ENCODE results near the gene GPR17. TPM values are rescaled to one million over a fixed set of nuclear protein-coding genes. Genes with fewer than 3 reads are reported as not detected.

Gene GPR17
- total RNA-seq, 1 experiment from 2014 or later: 1.0 TPM

GRCh38 chr2:127655209-127656073, 9.5 kb downstream of the GPR17 start:
- Histone ChIP-seq H2AFZ (ENCODE audit: low read length) (no peak overlapping the region), H4K20me1 (ENCODE audit: low read length) (no peaks in the 10 kb centered on the region), H3K9ac (ENCODE audit: low read length) (no peak overlapping the region), H3K27ac (ENCODE audit: low read length) (no peak overlapping the region), H3K9me2 (replicated peaks; ENCODE audit: low read length) (no peaks in the 10 kb centered on the region), H3K4me1 (ENCODE audit: insufficient read depth, low read length) (no peaks in the 10 kb centered on the region), H3K27me3 (ENCODE audit: low read length) (no peaks in the 10 kb centered on the region), H3K4me2 (ENCODE audit: low read length) (no peak overlapping the region), H3K79me2 (ENCODE audit: low read length) (no peaks in the 10 kb centered on the region), H3F3A (ENCODE audit: low read length, unreplicated experiment) (no peaks in the 10 kb centered on the region), H3K36me3 (ENCODE audit: low read depth, low read length) (no peaks in the 10 kb centered on the region), H3K4me3 (ENCODE audit: low read length) (no peak overlapping the region), H3K9me3 (ENCODE audit: low read length) (no peaks in the 10 kb centered on the region)
- BruUV-seq (replicated peaks): no TSS peak
- CTCF ChIA-PET: interaction anchor here (0.6 kb wide), 1 partner anchor 64 kb away, joined by 4 read pairs; no protein-coding TSS in a partner anchor
- intact Hi-C loops (cut with micrococcal nuclease): no loop called here
- no peak for ATAC-seq
- TF ChIP-seq CTCF (conservative IDR thresholded peaks at IDR 0.05; ENCODE audit: low read depth, low read length) (no peak), EZH2 (IDR thresholded peaks at IDR 0.05; ENCODE audit: low read length, unreplicated experiment) (no peak), EZH2phosphoT487 (IDR thresholded peaks at IDR 0.05; ENCODE audit: borderline replicate concordance, low read length) (no peak)
- POLR2A ChIA-PET (ENCODE audit: unreplicated experiment): no interaction called here
- no peak for DNase-seq

DNA sequence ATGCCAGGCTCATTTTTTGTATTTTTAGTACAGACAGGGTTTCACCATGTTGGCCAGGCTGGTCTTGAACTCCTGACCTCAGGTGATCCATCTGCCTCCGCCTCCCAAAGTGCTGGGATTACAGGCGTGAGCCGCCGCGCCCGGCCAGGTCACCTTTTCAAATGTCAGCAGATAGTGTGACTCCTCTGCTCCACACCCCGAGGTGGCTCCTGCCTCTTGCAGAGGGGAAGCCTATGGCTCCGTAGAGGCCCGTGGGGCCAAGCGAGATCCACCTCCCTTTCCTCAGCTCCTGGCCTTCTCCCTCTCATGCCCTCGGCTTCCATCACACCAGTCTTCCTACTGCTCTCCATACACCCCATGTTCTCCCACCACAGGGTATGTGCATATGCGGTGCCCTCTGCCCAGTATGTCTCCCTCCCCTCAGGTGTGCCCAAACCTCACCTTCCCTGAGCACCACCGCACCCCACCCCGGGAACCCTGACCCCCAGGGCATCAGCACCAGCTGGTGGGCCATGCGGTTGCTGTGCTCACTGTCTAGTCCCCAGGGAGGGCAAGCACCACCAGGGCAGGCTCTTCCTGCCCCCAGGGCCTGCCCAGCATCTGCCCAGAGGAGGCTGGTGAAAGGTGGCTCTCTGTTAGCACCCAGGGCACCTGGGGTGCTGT, 10.7 kb downstream of the GPR17 start:
- intact Hi-C loops (cut with micrococcal nuclease): no loop called here
- Histone ChIP-seq H3K36me3 (ENCODE audit: low read depth, low read length) (no peaks in the 10 kb centered on the region), H3K9me2 (replicated peaks; ENCODE audit: low read length) (no peaks in the 10 kb centered on the region), H3F3A (ENCODE audit: low read length, unreplicated experiment) (no peaks in the 10 kb centered on the region), H3K79me2 (ENCODE audit: low read length) (no peaks in the 10 kb centered on the region), H3K27me3 (ENCODE audit: low read length) (no peaks in the 10 kb centered on the region), H3K9me3 (ENCODE audit: low read length) (no peaks in the 10 kb centered on the region), H4K20me1 (ENCODE audit: low read length) (no peaks in the 10 kb centered on the region), H2AFZ (ENCODE audit: low read length) (no peak overlapping the region), H3K4me2 (ENCODE audit: low read length) (no peak overlapping the region), H3K27ac (ENCODE audit: low read length) (no peak overlapping the region), H3K4me1 (ENCODE audit: insufficient read depth, low read length) (no peaks in the 10 kb centered on the region), H3K4me3 (ENCODE audit: low read length) (no peak overlapping the region), H3K9ac (ENCODE audit: low read length) (no peak overlapping the region)
- ChIA-PET CTCF (no interaction called here), POLR2A (ENCODE audit: unreplicated experiment) (no interaction called here)
- DNase-seq (no peak), ATAC-seq (no peak)
- no peak for TF ChIP-seq EZH2 (IDR thresholded peaks at IDR 0.05; ENCODE audit: low read length, unreplicated experiment)
- no peak for TF ChIP-seq EZH2phosphoT487 (IDR thresholded peaks at IDR 0.05; ENCODE audit: borderline replicate concordance, low read length)
- TF ChIP-seq CTCF (conservative IDR thresholded peaks at IDR 0.05; ENCODE audit: low read depth, low read length): no peak
- BruUV-seq (replicated peaks): no TSS peak

DNA sequence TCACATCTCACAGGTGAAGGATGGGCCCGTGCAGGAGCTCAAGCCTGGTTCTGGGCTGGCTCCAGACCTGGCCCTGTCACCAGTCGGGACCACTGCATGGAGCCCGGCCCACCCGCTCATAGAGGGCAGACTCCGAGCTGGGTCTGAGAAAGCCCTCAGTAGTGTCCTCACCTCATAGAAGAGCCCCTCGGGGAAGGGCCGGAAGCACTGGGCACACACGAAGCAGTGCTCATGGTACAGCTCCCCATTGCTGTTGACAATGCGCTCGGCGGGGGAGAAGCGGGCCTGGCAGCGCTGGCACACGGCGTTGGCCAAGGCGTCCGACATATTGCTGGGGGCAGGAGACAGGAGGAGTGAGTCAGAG, 11.3 kb downstream of the GPR17 start:
- Histone ChIP-seq H4K20me1 (ENCODE audit: low read length) (no peaks in the 10 kb centered on the region), H3K9me3 (ENCODE audit: low read length) (no peaks in the 10 kb centered on the region), H3K79me2 (ENCODE audit: low read length) (no peaks in the 10 kb centered on the region), H2AFZ (ENCODE audit: low read length) (no peak overlapping the region), H3K4me3 (ENCODE audit: low read length) (no peak overlapping the region), H3K27me3 (ENCODE audit: low read length) (no peaks in the 10 kb centered on the region), H3K36me3 (ENCODE audit: low read depth, low read length) (no peaks in the 10 kb centered on the region), H3K4me1 (ENCODE audit: insufficient read depth, low read length) (no peaks in the 10 kb centered on the region), H3K27ac (ENCODE audit: low read length) (no peak overlapping the region), H3K4me2 (ENCODE audit: low read length) (no peak overlapping the region), H3K9me2 (replicated peaks; ENCODE audit: low read length) (no peaks in the 10 kb centered on the region), H3K9ac (ENCODE audit: low read length) (no peak overlapping the region), H3F3A (ENCODE audit: low read length, unreplicated experiment) (no peaks in the 10 kb centered on the region)
- no TSS peak for BruUV-seq (replicated peaks)
- no peak for ATAC-seq
- POLR2A ChIA-PET (ENCODE audit: unreplicated experiment): no interaction called here
- TF ChIP-seq CTCF (conservative IDR thresholded peaks at IDR 0.05; ENCODE audit: low read depth, low read length) (no peak), EZH2phosphoT487 (IDR thresholded peaks at IDR 0.05; ENCODE audit: borderline replicate concordance, low read length) (no peak), EZH2 (IDR thresholded peaks at IDR 0.05; ENCODE audit: low read length, unreplicated experiment) (no peak)
- no peak for DNase-seq
- CTCF ChIA-PET: no interaction called here
- intact Hi-C loops (cut with micrococcal nuclease): no loop called here

Data from PC-3 (cell line).